Transverse colon (tissue), 4 donors: ENCODE measurements around the gene SHB. TPM values are rescaled to one million over a fixed set of nuclear protein-coding genes. Genes with fewer than 3 reads are reported as not detected.

ENCODE experiments used
- DNase-seq: peaks from one replicate; pipeline ENCODE4 v3.0.0-alpha.2; 2019
- H3K27ac ChIP-seq, 4 donors: fragments of 200-600 bp; sonication (generic); 2 replicates each; pipeline ENCODE4 v1.5.1; 2016 to 2018; ENCODE audit warnings: inconsistent platforms in 4 of 4
- H3K27me3 ChIP-seq: fragments of 200-600 bp; sonication (generic); 2 replicates; pipeline ENCODE4 v1.5.1; 2017; ENCODE audit warnings: inconsistent platforms
- H3K36me3 ChIP-seq, 4 donors: fragments of 200-600 bp; sonication (generic); 2 replicates each; pipeline ENCODE4 v1.5.1; 2017 to 2019; ENCODE audit warnings: inconsistent platforms in 4 of 4
- H3K4me1 ChIP-seq, 4 donors: fragments of 200-600 bp; sonication (generic); 2 replicates each; pipeline ENCODE4 v1.5.1; 2017 to 2020; ENCODE audit warnings: inconsistent platforms in 4 of 4
- H3K4me3 ChIP-seq, 4 donors: fragments of 200-600 bp; sonication (generic); 1 replicate in 1 of 4; 2 replicates in 3 of 4; pipeline versions ENCODE4 v1.5.1 to v1.6.1; 2017 to 2019; ENCODE audit warnings: inconsistent platforms in 4 of 4
- H3K9me3 ChIP-seq, 2 donors: fragments of 200-600 bp; sonication (generic); 2 replicates each; pipeline ENCODE4 v1.5.1; 2017 to 2019; ENCODE audit warnings: inconsistent platforms in 2 of 2
- CTCF ChIP-seq, 5 experiments: fragments of 200-600 bp in 3 of 5; fragments of 450-650 bp in 2 of 5; sonication (generic) in 3 of 5; IDR thresholded peaks; 1 replicate in 2 of 5; 2 replicates in 3 of 5; pipeline ENCODE4 v1.5.1; 2016 to 2017; ENCODE audit warnings: antibody characterized with exemption in 5 of 5, inconsistent platforms in 3 of 5, mild to moderate bottlenecking in 2 of 5, moderate library complexity in 1 of 5
- EP300 ChIP-seq: sonication (generic); formaldehyde crosslinking; IDR thresholded peaks from one replicate; pipeline ENCODE4 v1.6.1; 2017; ENCODE audit warnings: antibody characterized with exemption, low read depth
- POLR2A ChIP-seq: fragments of 450-650 bp; IDR thresholded peaks from one replicate; pipeline ENCODE4 v1.6.1; 2016; ENCODE audit warnings: antibody characterized with exemption, mild to moderate bottlenecking, moderate library complexity
- POLR2AphosphoS5 ChIP-seq, 3 donors: sonication (generic); formaldehyde crosslinking; IDR thresholded peaks; one replicate each; pipeline ENCODE4 v1.6.1; 2016; ENCODE audit warnings: antibody characterized with exemption in 3 of 3
- WGBS, 2 donors: methylation state at CpG; one replicate each; pipeline ENCODE4 v1.1.5; 2018; ENCODE audit warnings: low coverage in 1 of 2; 5-methylcytosine and 5-hydroxymethylcytosine counted together
- in situ Hi-C, 4 donors: fragments of 200-750 bp; cut with MboI; loops; one replicate each; pipeline versions ENCODE4 v1.15.0 to v1.15.1; 2017; ENCODE audit warnings: low sequenced_read_pairs in 3 of 4, low pct_ligation_motif_present in 1 of 4, low pct_unique_long_range_greater_than_20kb in 1 of 4
- intact Hi-C: fragments of 100-400 bp; cut with DNase I; formaldehyde crosslinking; loops from one replicate; pipeline ENCODE4 v1.15.1; 2023; ENCODE audit warnings: low total_unique reads
- total RNA-seq, 4 donors: library from RNA; depleted of rRNA; stranded (reverse); fragments of >200 nt; gene quantifications; one replicate each; pipeline ENCODE4 v1.1.0, GENCODE V29; 2016

SHB gene
- total RNA-seq, 4 donors from 2014 or later = 11.9 to 33.7 (median 22.2) TPM

- Histone ChIP-seq H3K27me3 (no peaks in the 10 kb centered on the region), H3K36me3 (no peaks in the 10 kb centered on the region), H3K9me3 (no peaks in the 10 kb centered on the region), H3K4me3 (no peak overlapping the region), H3K4me1 (peaks cover 0 to 14% (median 10%) of the 10 kb centered on the region in 4 donors), H3K27ac (peak overlapping the region in 1 of 4 donors; percentile 1)
- intact Hi-C loops (no loop called here), in situ Hi-C loops (no loop called here)
- 42 to 57% methylated on average over 3 to 10 of the region's 10 CpGs for WGBS, 2 donors
- DNase-seq = peak; percentile 39
- no peak for TF ChIP-seq POLR2AphosphoS5 (IDR thresholded peaks at IDR 0.05)
- no peak for TF ChIP-seq CTCF (IDR thresholded peaks at IDR 0.05)
- no peak for TF ChIP-seq EP300
- no peak for TF ChIP-seq POLR2A
Measured at GRCh38 chr9:38008168-38009034, 60.6 kb downstream of the SHB start.

- intact Hi-C loops (no loop called here), in situ Hi-C loops (no loop called here)
- H3K36me3 ChIP-seq = no peaks in the 10 kb centered on the region
- no peak overlapping the region for H3K4me3 ChIP-seq
- no peaks in the 10 kb centered on the region for H3K9me3 ChIP-seq
- no peaks in the 10 kb centered on the region for H3K27me3 ChIP-seq
- peak overlapping the region in 1 of 4 donors; percentile 11 for H3K27ac ChIP-seq
- peaks cover 0 to 14% (median 10%) of the 10 kb centered on the region in 4 donors for H3K4me1 ChIP-seq
- WGBS, 2 donors = 94 to 100% methylated on average over 1 to 5 of the region's 5 CpGs
- no peak for TF ChIP-seq POLR2AphosphoS5 (IDR thresholded peaks at IDR 0.05)
- DNase-seq = no peak
Measured at GRCh38 chr9:38007016-38007415, 62.0 kb downstream of the SHB start.

- WGBS, 2 donors = 44% methylated on average over 7 of the region's 7 CpGs; no CpG with 5 or more reads in 1 of the 2 donors
- H3K9me3 ChIP-seq = no peaks in the 10 kb centered on the region
- H3K4me3 ChIP-seq = no peak overlapping the region
- DNase-seq = peak; percentile 41
- peaks cover 0 to 14% (median 10%) of the 10 kb centered on the region in 4 donors for H3K4me1 ChIP-seq
- TF ChIP-seq CTCF (IDR thresholded peaks at IDR 0.05) (no peak), EP300 (no peak), POLR2A (no peak), POLR2AphosphoS5 (IDR thresholded peaks at IDR 0.05) (no peak)
- H3K27ac ChIP-seq = peak overlapping the region in 1 of 4 donors; percentile 11
- no peaks in the 10 kb centered on the region for H3K27me3 ChIP-seq
- intact Hi-C loops (no loop called here), in situ Hi-C loops (no loop called here)
- no peaks in the 10 kb centered on the region for H3K36me3 ChIP-seq
Measured at GRCh38 chr9:38006163-38006562, 62.9 kb downstream of the SHB start.

- TF ChIP-seq EP300 = no peak
- TF ChIP-seq CTCF (IDR thresholded peaks at IDR 0.05) = no peak
- TF ChIP-seq POLR2AphosphoS5 (IDR thresholded peaks at IDR 0.05) = no peak
- no peak for TF ChIP-seq POLR2A
- Histone ChIP-seq H3K36me3 (no peaks in the 10 kb centered on the region), H3K4me3 (no peak overlapping the region), H3K27me3 (no peaks in the 10 kb centered on the region), H3K27ac (no peak overlapping the region), H3K4me1 (peaks cover 0 to 14% (median 10%) of the 10 kb centered on the region in 4 donors), H3K9me3 (no peaks in the 10 kb centered on the region)
- intact Hi-C loops (no loop called here), in situ Hi-C loops (no loop called here)
- no peak for DNase-seq
- 93% methylated on average over 12 of the region's 12 CpGs; no CpG with 5 or more reads in 1 of the 2 donors for WGBS, 2 donors
Measured at GRCh38 chr9:38004809-38005560, 64.0 kb downstream of the SHB start.
